IMR-90 (cell line): Measurements from ENCODE around the gene VLDLR. TPM values are rescaled to one million over a fixed set of nuclear protein-coding genes. Genes with fewer than 3 reads are reported as not detected.

Experiments used
- ATAC-seq: fragments of 200-7000 bp; cut with Tn5 transposase; 2 replicates; pipeline ENCODE4 v1.9.1; 2020; ENCODE audit warnings: low read depth, mild to moderate bottlenecking, moderate library complexity
- BruUV-seq: library from RNA; stranded (reverse); fragments of 400-500 nt; replicated peaks from 2 replicates; lab custom pipeline; 2021; lab: Mats Ljungman, UMichigan
- CTCF ChIA-PET: fragments of 300-600 bp; formaldehyde crosslinking; extraction: SDS; loops from one replicate; lab custom pipeline; 2021; ENCODE audit warnings: antibody characterized with exemption; lab: Yijun Ruan, JAX
- POLR2A ChIA-PET: fragments of 300-600 bp; sonication (Branson Sonifier 250); formaldehyde crosslinking; loops from one replicate; lab custom pipeline; 2022; ENCODE audit warnings: antibody characterized with exemption; ENCODE audit not compliant: unreplicated experiment; lab: Charles Lee
- DNase-seq: peaks from one replicate; pipeline ENCODE4 v3.0.0; 2013
- H2AFZ ChIP-seq: replicated peaks from 2 replicates; pipeline ENCODE3; 2013; ENCODE audit warnings: low read length, mild to moderate bottlenecking; ENCODE audit not compliant: poor library complexity
- H2AK5ac ChIP-seq: 2 replicates; pipeline ENCODE4 v1.6.1; 2013; ENCODE audit warnings: low read depth, low read length, inconsistent platforms
- H2AK9ac ChIP-seq: replicated peaks from 2 replicates; pipeline ENCODE3; 2013; ENCODE audit warnings: mild to moderate bottlenecking, low read depth, low read length, moderate library complexity; ENCODE audit not compliant: poor library complexity
- H2BK120ac ChIP-seq: 2 replicates; pipeline ENCODE4 v1.6.1; 2013; ENCODE audit warnings: low read depth, low read length, inconsistent platforms
- H2BK15ac ChIP-seq: 3 replicates; pipeline ENCODE4 v1.6.1; 2013; ENCODE audit warnings: low read depth, low read length, inconsistent platforms
- H2BK20ac ChIP-seq: 2 replicates; pipeline ENCODE4 v1.6.1; 2013; ENCODE audit warnings: low read depth, mild to moderate bottlenecking, inconsistent platforms, low read length, moderate library complexity
- H2BK5ac ChIP-seq: 2 replicates; pipeline ENCODE4 v1.6.1; 2013; ENCODE audit warnings: mild to moderate bottlenecking, low read depth, low read length, inconsistent platforms; ENCODE audit not compliant: poor library complexity, severe bottlenecking
- H3K14ac ChIP-seq: replicated peaks from 2 replicates; pipeline ENCODE4 v1.6.1; 2013; ENCODE audit warnings: low read depth, low read length, inconsistent platforms
- H3K18ac ChIP-seq: 2 replicates; pipeline ENCODE4 v1.6.1; 2013; ENCODE audit warnings: low read depth, low read length, control low read depth
- H3K23ac ChIP-seq: 2 replicates; pipeline ENCODE4 v1.6.1; 2013; ENCODE audit warnings: low read depth, low read length, inconsistent platforms
- H3K27ac ChIP-seq: 2 replicates; pipeline ENCODE4 v1.5.1; 2013; ENCODE audit warnings: mild to moderate bottlenecking, control low read depth, low read length; ENCODE audit not compliant: insufficient read depth
- H3K27me3 ChIP-seq: 2 replicates; pipeline ENCODE4 v1.6.1; 2013; ENCODE audit warnings: low read length; ENCODE audit not compliant: control insufficient read depth, insufficient read depth
- H3K36me3 ChIP-seq: 2 replicates; pipeline ENCODE4 v1.6.1; 2013; ENCODE audit warnings: low read length, mixed read lengths; ENCODE audit not compliant: control insufficient read depth, insufficient read depth
- H3K4ac ChIP-seq: 2 replicates; pipeline ENCODE4 v1.6.1; 2013; ENCODE audit warnings: low read depth, low read length, inconsistent platforms
- H3K4me1 ChIP-seq: 2 replicates; pipeline ENCODE4 v1.6.1; 2013; ENCODE audit warnings: low read length, mixed read lengths; ENCODE audit not compliant: control insufficient read depth, insufficient read depth
- H3K4me2 ChIP-seq: 2 replicates; pipeline ENCODE4 v1.6.1; 2013; ENCODE audit warnings: low read depth, mild to moderate bottlenecking, control low read depth, low read length, moderate library complexity
- H3K4me3 ChIP-seq: 2 replicates; pipeline ENCODE4 v1.5.1; 2013; ENCODE audit warnings: low read depth, mild to moderate bottlenecking, control low read depth, low read length, moderate library complexity; ENCODE audit not compliant: insufficient read depth
- H3K56ac ChIP-seq: 2 replicates; pipeline ENCODE4 v1.6.1; 2013; ENCODE audit warnings: low read length, inconsistent platforms; ENCODE audit not compliant: insufficient read depth; ENCODE audit errors: extremely low read depth
- H3K79me1 ChIP-seq, 2 experiments: 2 replicates each; pipeline ENCODE4 v1.6.1; 2013; ENCODE audit warnings: low read length in 2 of 2, inconsistent platforms in 1 of 2, low read depth in 1 of 2
- H3K9ac ChIP-seq: 2 replicates; pipeline ENCODE4 v1.6.1; 2013; ENCODE audit warnings: low read depth, low read length, control low read depth
- H3K9me1 ChIP-seq: 2 replicates; pipeline ENCODE4 v1.6.1; 2013; ENCODE audit warnings: low read length, inconsistent platforms; ENCODE audit not compliant: insufficient read depth
- H3K9me3 ChIP-seq: 2 replicates; pipeline ENCODE4 v1.6.1; 2013; ENCODE audit warnings: low read length; ENCODE audit not compliant: control insufficient read depth, insufficient read depth
- H4K20me1 ChIP-seq: 2 replicates; pipeline ENCODE4 v1.6.1; 2013; ENCODE audit warnings: low read length, inconsistent platforms; ENCODE audit not compliant: insufficient read depth
- H4K5ac ChIP-seq: 2 replicates; pipeline ENCODE4 v1.6.1; 2013; ENCODE audit warnings: mild to moderate bottlenecking, low read depth, low read length, control low read depth
- H4K8ac ChIP-seq, 2 experiments: 2 replicates each; pipeline ENCODE4 v1.6.1; 2013; ENCODE audit warnings: low read depth in 2 of 2, low read length in 2 of 2, control low read depth in 1 of 2, inconsistent platforms in 1 of 2
- H4K91ac ChIP-seq: 2 replicates; pipeline ENCODE4 v1.6.1; 2013; ENCODE audit warnings: low read depth, low read length, inconsistent platforms; ENCODE audit not compliant: insufficient read depth
- BHLHE40 ChIP-seq: fragments of 150-350 bp; IDR thresholded peaks from 2 replicates; pipeline ENCODE4 v1.6.1; 2016; ENCODE audit warnings: mild to moderate bottlenecking, low read depth, low read length
- CEBPB ChIP-seq: IDR thresholded peaks from 2 replicates; pipeline ENCODE4 v1.6.1; 2012; ENCODE audit warnings: low read depth, low read length, improper control_type of control experiment
- CHD1 ChIP-seq: IDR thresholded peaks from 2 replicates; pipeline ENCODE4 v1.6.1; 2012; ENCODE audit warnings: low read depth, low read length, improper control_type of control experiment
- CTCF ChIP-seq: conservative IDR thresholded peaks from 2 replicates; pipeline ENCODE4 v1.5.1; 2012; ENCODE audit warnings: mild to moderate bottlenecking, low read depth, low read length, improper control_type of control experiment
- ELK1 ChIP-seq: fragments of 150-350 bp; IDR thresholded peaks from 2 replicates; pipeline ENCODE4 v1.6.1; 2016; ENCODE audit warnings: low read depth, mild to moderate bottlenecking, low read length, moderate library complexity, borderline replicate concordance
- FOS ChIP-seq: fragments of 150-350 bp; IDR thresholded peaks from 2 replicates; pipeline ENCODE4 v1.6.1; 2016; ENCODE audit warnings: low read depth, low read length
- MAFK ChIP-seq: IDR thresholded peaks from 2 replicates; pipeline ENCODE4 v1.6.1; 2012; ENCODE audit warnings: low read depth, low read length, improper control_type of control experiment
- MAZ ChIP-seq: IDR thresholded peaks from 2 replicates; pipeline ENCODE4 v1.6.1; 2012; ENCODE audit warnings: low read depth, mild to moderate bottlenecking, low read length, improper control_type of control experiment, moderate library complexity, borderline replicate concordance
- MXI1 ChIP-seq: IDR thresholded peaks from 2 replicates; pipeline ENCODE4 v1.6.1; 2012; ENCODE audit warnings: low read depth, mild to moderate bottlenecking, low read length, moderate library complexity, borderline replicate concordance
- NFE2L2 ChIP-seq: fragments of 150-350 bp; IDR thresholded peaks from 2 replicates; pipeline ENCODE4 v1.6.1; 2016; ENCODE audit warnings: low read depth, mild to moderate bottlenecking, low read length
- POLR2A ChIP-seq: IDR thresholded peaks from 2 replicates; pipeline ENCODE4 v1.6.1; 2012; ENCODE audit warnings: mild to moderate bottlenecking, low read depth, low read length
- RAD21 ChIP-seq: IDR thresholded peaks from 2 replicates; pipeline ENCODE4 v1.6.1; 2012; ENCODE audit warnings: low read length, improper control_type of control experiment
- RCOR1 ChIP-seq: IDR thresholded peaks from 2 replicates; pipeline ENCODE4 v1.6.1; 2012; ENCODE audit warnings: mild to moderate bottlenecking, low read length, improper control_type of control experiment; ENCODE audit not compliant: insufficient replicate concordance
- RFX5 ChIP-seq: IDR thresholded peaks from 2 replicates; pipeline ENCODE4 v1.8.0; 2012; ENCODE audit warnings: low read depth, mild to moderate bottlenecking, low read length, moderate library complexity
- SMC3 ChIP-seq: fragments of 150-350 bp; IDR thresholded peaks from 2 replicates; pipeline ENCODE4 v1.6.1; 2016; ENCODE audit warnings: low read depth, mild to moderate bottlenecking, antibody characterized with exemption, low read length, moderate library complexity
- USF2 ChIP-seq: fragments of 150-350 bp; IDR thresholded peaks from 2 replicates; pipeline ENCODE4 v1.6.1; 2017; ENCODE audit warnings: mild to moderate bottlenecking, antibody characterized with exemption, low read length, low read depth
- WGBS, 2 experiments: methylation state at CpG; one replicate each; pipeline versions ENCODE4 v1.1.5 to v1.1.7; 2013; ENCODE audit warnings: missing lambda C conversion rate in 2 of 2; ENCODE audit not compliant: insufficient read length in 1 of 2; ENCODE audit errors: extremely low coverage in 2 of 2; 5-methylcytosine and 5-hydroxymethylcytosine counted together
- dilution Hi-C: fragments of 300-500 bp; cut with HindIII; formaldehyde crosslinking; loops from one replicate; pipeline ENCODE4 v1.14.3; 2018; ENCODE audit warnings: low sequenced_read_pairs; ENCODE audit not compliant: unreplicated experiment
- in situ Hi-C: fragments of 300-500 bp; cut with MboI; formaldehyde crosslinking; loops from 3 replicates; pipeline ENCODE4 v1.14.3; 2019; ENCODE audit warnings: low sequenced_read_pairs, inconsistent platforms, mixed read lengths
- intact Hi-C: fragments of 100-400 bp; cut with micrococcal nuclease; formaldehyde crosslinking; loops from 2 replicates; pipeline ENCODE4 v1.10.0; 2022
- polyA plus RNA-seq, 3 experiments: library from polyadenylated mRNA; depleted of rRNA; stranded (reverse); fragments of >200 nt; gene quantifications; 2 replicates each; pipeline ENCODE4 v1.2.3, GENCODE V29; 2012; ENCODE audit warnings: low replicate concordance in 1 of 3
- total RNA-seq: library from RNA; depleted of rRNA; stranded (reverse); fragments of >200 nt; gene quantifications from 2 replicates; pipeline ENCODE4 v1.2.3, GENCODE V29; 2012

VLDLR gene
- total and polyA plus RNA-seq, 2 of the 4 experiments (the other 2 are of a cell fraction): 9.0 to 10.2 TPM

- no peak overlapping the region for H3K9ac ChIP-seq
- 89% methylated on average over 3 of the region's 3 CpGs; no CpG with 5 or more reads in 1 of the 2 experiments for WGBS, 2 experiments
- no peak overlapping the region for H3K23ac ChIP-seq
- in situ Hi-C loops (no loop called here), dilution Hi-C loops (no loop called here), intact Hi-C loops (no loop called here)
- ChIA-PET POLR2A (no interaction called here), CTCF (no interaction called here)
- H4K91ac ChIP-seq: no peak overlapping the region
- ATAC-seq: no peak
- no peak overlapping the region for H3K56ac ChIP-seq
- H3K4me3 ChIP-seq: no peak overlapping the region
- H3K4me1 ChIP-seq: no peaks in the 10 kb centered on the region
- no peak overlapping the region for H2AFZ ChIP-seq
- H4K5ac ChIP-seq: no peak overlapping the region
- H2BK120ac ChIP-seq: no peak overlapping the region
- H3K27ac ChIP-seq: no peak overlapping the region
- H3K79me1 ChIP-seq: no peaks in the 10 kb centered on the region
- DNase-seq: no peak
- TF ChIP-seq POLR2A (no peak), FOS (no peak), RCOR1 (no peak), NFE2L2 (no peak), BHLHE40 (no peak), MAZ (no peak), CHD1 (no peak), ELK1 (no peak), SMC3 (no peak), MAFK (no peak), USF2 (no peak), RFX5 (no peak), CEBPB (no peak), CTCF (no peak), MXI1 (no peak), RAD21 (no peak)
- H3K9me3 ChIP-seq: no peaks in the 10 kb centered on the region
- no peak overlapping the region for H3K18ac ChIP-seq
- H2BK5ac ChIP-seq: no peak overlapping the region
- H3K9me1 ChIP-seq: no peaks in the 10 kb centered on the region
- H4K20me1 ChIP-seq: no peaks in the 10 kb centered on the region
- H3K4ac ChIP-seq: no peak overlapping the region
- H3K4me2 ChIP-seq: no peak overlapping the region
- no peak overlapping the region for H2BK20ac ChIP-seq
- H3K36me3 ChIP-seq: no peaks in the 10 kb centered on the region
- H3K14ac ChIP-seq: no peak overlapping the region
- no peak overlapping the region for H2AK9ac ChIP-seq
- no peak overlapping the region for H2AK5ac ChIP-seq
- no peak overlapping the region for H4K8ac ChIP-seq
- no peaks in the 10 kb centered on the region; the same call in 1 of the 2 replicates for H3K27me3 ChIP-seq
- H2BK15ac ChIP-seq: no peak overlapping the region
- no TSS peak for BruUV-seq
These were observed 16.3 kb upstream of the VLDLR start for GRCh38 chr9:2605246-2605645.
